ENCODE data around the gene SCN3B. TPM values are rescaled to one million over a fixed set of nuclear protein-coding genes. Genes with fewer than 3 reads are reported as not detected.

SCN3B gene
- total and polyA plus RNA-seq, 7 donors: 0.60 to 3.0 (median 2.2) TPM; not detected in 1

DNA sequence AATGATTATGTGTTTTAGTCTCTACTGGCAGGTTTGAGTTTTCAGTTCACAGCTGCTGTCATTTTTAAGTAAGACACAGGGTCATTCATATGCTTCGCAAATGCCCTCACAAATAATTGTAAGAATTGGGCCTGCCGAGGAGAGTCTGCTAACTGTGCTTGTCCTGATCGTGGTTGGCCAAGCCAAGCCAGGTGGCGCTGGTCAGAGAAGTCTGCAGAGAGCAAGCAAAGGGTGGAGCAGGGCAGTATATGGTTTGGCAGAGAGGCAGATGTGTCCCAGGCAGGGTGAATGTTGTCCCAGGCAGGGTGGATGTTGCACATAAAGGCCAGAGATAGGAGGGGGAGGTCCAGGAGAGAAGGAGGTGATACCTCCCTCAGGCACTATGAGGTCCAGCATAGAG lies 52.7 kb downstream of the SCN3B start:
- intact Hi-C loops (cut with DNase I): no loop called here
- H3K27me3 ChIP-seq: no peaks in the 10 kb centered on the region
- H3K36me3 ChIP-seq: no peaks in the 10 kb centered on the region
- DNase-seq: no peak
- H3K4me1 ChIP-seq: no peaks in the 10 kb centered on the region
- 71 to 89% methylated on average over 4 of the region's 4 CpGs for WGBS, 2 donors
- H3K27ac ChIP-seq: no peak overlapping the region
- no peaks in the 10 kb centered on the region for H3K9me3 ChIP-seq
- H3K4me3 ChIP-seq: no peak overlapping the region
- no peak for TF ChIP-seq POLR2AphosphoS5 (IDR thresholded peaks at IDR 0.05)

GRCh38 chr11:123601136-123601535 lies 53.3 kb downstream of the SCN3B start:
- no peak overlapping the region for H3K4me3 ChIP-seq
- H3K36me3 ChIP-seq: no peaks in the 10 kb centered on the region
- no peak for DNase-seq
- no peaks in the 10 kb centered on the region for H3K27me3 ChIP-seq
- TF ChIP-seq POLR2AphosphoS5 (IDR thresholded peaks at IDR 0.05) (no peak), EP300 (IDR thresholded peaks at IDR 0.05) (no peak), POLR2A (IDR thresholded peaks at IDR 0.05) (no peak)
- TF ChIP-seq, protein P1, sequence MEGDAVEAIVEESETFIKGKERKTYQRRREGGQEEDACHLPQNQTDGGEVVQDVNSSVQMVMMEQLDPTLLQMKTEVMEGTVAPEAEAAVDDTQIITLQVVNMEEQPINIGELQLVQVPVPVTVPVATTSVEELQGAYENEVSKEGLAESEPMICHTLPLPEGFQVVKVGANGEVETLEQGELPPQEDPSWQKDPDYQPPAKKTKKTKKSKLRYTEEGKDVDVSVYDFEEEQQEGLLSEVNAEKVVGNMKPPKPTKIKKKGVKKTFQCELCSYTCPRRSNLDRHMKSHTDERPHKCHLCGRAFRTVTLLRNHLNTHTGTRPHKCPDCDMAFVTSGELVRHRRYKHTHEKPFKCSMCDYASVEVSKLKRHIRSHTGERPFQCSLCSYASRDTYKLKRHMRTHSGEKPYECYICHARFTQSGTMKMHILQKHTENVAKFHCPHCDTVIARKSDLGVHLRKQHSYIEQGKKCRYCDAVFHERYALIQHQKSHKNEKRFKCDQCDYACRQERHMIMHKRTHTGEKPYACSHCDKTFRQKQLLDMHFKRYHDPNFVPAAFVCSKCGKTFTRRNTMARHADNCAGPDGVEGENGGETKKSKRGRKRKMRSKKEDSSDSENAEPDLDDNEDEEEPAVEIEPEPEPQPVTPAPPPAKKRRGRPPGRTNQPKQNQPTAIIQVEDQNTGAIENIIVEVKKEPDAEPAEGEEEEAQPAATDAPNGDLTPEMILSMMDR (IDR thresholded peaks at IDR 0.05): no peak
- intact Hi-C loops (cut with DNase I): no loop called here
- no peaks in the 10 kb centered on the region for H3K4me1 ChIP-seq
- H3K9me3 ChIP-seq: no peaks in the 10 kb centered on the region
- WGBS, 2 donors: 83 to 87% methylated on average over 4 of the region's 4 CpGs
- no peak overlapping the region for H3K27ac ChIP-seq

GRCh38 chr11:123597859-123598258 lies 56.6 kb downstream of the SCN3B start:
- Histone ChIP-seq H3K27ac (no peak overlapping the region), H3K27me3 (no peaks in the 10 kb centered on the region), H3K9me3 (no peaks in the 10 kb centered on the region), H3K36me3 (no peaks in the 10 kb centered on the region), H3K4me1 (no peaks in the 10 kb centered on the region), H3K4me3 (no peak overlapping the region)
- no peak for DNase-seq
- WGBS, 2 donors: 97% methylated on average over 2 of the region's 2 CpGs
- intact Hi-C loops (cut with DNase I): no loop called here
- TF ChIP-seq, protein P1 (IDR thresholded peaks at IDR 0.05): no peak
- no peak for TF ChIP-seq POLR2AphosphoS5 (IDR thresholded peaks at IDR 0.05)
- TF ChIP-seq EP300 (IDR thresholded peaks at IDR 0.05): no peak
- TF ChIP-seq POLR2A (IDR thresholded peaks at IDR 0.05): no peak

DNA sequence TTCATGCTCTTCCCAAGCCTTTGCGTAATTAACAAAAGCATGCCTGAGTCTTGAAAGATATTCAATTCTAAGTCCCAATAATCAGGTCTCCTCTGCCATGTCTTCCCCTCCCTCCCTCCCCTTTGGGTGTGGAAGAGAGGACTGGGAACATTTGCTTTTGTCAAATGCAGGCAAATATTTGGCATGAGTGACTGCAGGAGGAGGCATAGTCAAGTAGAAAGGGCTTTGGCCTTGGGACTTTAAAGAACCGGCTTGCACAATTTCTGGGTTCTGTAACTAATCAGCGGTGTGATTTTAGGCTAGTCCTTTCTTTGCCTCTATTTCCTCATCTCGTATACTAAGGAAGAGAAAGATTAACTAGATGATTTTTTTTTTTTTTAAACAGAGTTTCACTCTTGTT lies 59.5 kb downstream of the SCN3B start:
- 90 to 92% methylated on average over 4 of the region's 4 CpGs for WGBS, 2 donors
- TF ChIP-seq EP300 (IDR thresholded peaks at IDR 0.05) (no peak), POLR2AphosphoS5 (IDR thresholded peaks at IDR 0.05) (no peak), POLR2A (IDR thresholded peaks at IDR 0.05) (no peak)
- TF ChIP-seq, protein P1 (IDR thresholded peaks at IDR 0.05): no peak
- DNase-seq: no peak
- Histone ChIP-seq H3K9me3 (no peaks in the 10 kb centered on the region), H3K27me3 (no peaks in the 10 kb centered on the region), H3K27ac (no peak overlapping the region), H3K4me3 (no peak overlapping the region), H3K36me3 (no peaks in the 10 kb centered on the region), H3K4me1 (peaks cover 0 to 10% (median 0%) of the 10 kb centered on the region in 4 donors)
- intact Hi-C loops (cut with DNase I): no loop called here

DNA sequence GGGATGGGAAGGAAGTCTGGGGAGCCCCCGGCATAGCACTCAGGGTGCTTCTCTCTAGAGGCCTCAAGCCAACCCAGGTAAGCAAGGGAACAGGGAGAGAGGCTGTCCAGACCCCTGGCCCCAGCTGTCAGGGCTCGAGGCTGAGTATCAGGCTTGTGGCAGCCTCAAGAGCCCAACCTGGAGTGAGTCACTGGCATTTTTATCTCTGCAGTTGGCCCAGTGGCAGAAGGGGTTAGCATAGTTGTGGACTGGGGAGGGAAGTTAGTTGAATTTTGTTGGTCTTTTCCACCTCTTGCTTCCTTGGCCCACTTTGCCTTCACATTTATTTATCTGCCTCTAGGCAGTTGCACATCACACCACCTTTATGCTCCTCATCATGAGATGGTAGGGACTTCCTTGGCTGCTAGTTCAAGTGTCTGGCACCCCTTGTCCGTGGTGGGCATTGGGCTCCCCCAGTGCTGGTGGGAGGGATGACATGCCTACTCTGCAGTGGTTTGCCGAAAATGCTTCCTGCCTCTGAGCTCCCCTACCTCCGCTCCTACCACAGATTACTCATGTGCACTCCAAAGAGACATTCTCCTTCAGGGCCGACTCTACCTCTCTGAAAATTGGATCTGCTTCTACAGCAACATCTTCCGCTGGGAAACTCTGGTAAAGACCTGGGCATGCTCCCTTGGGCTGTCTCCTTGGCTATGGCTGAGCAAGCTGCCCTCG lies 60.1 kb downstream of the SCN3B start:
- WGBS, 2 donors: 94 to 96% methylated on average over 8 of the region's 8 CpGs
- no peak overlapping the region for H3K27ac ChIP-seq
- H3K36me3 ChIP-seq: no peaks in the 10 kb centered on the region
- H3K4me3 ChIP-seq: no peak overlapping the region
- no peaks in the 10 kb centered on the region for H3K9me3 ChIP-seq
- peaks cover 0 to 11% (median 0%) of the 10 kb centered on the region in 4 donors for H3K4me1 ChIP-seq
- intact Hi-C loops (cut with DNase I): no loop called here
- TF ChIP-seq EP300 (IDR thresholded peaks at IDR 0.05) (no peak), POLR2A (IDR thresholded peaks at IDR 0.05) (no peak), POLR2AphosphoS5 (IDR thresholded peaks at IDR 0.05) (no peak)
- TF ChIP-seq, protein P1 (IDR thresholded peaks at IDR 0.05): no peak
- no peak for DNase-seq
- H3K27me3 ChIP-seq: no peaks in the 10 kb centered on the region
